B cell (primary cell): Measurements from ENCODE around the gene FAM90A26. TPM values are rescaled to one million over a fixed set of nuclear protein-coding genes. Genes with fewer than 3 reads are reported as not detected.
"Not testable (repeated sequence)": the region's sequence is repeated elsewhere in the genome, so short reads cannot be mapped to it uniquely, and the experiment has no call there.

Experiments used
- ATAC-seq: fragments of 200-7000 bp; cut with Tn5 transposase; one replicate; pipeline ENCODE4 v1.10.0; 2021; ENCODE audit warnings: low read depth, mild to moderate bottlenecking, moderate number of reproducible peaks, moderate library complexity
- CTCF ChIA-PET: fragments of 350-600 bp; sonication (Branson Sonifier 250); formaldehyde crosslinking; loops from one replicate; lab custom pipeline; 2021; ENCODE audit warnings: antibody characterized with exemption, inconsistent platforms; lab: Charles Lee
- POLR2A ChIA-PET: fragments of 350-600 bp; sonication (Branson Sonifier 250); formaldehyde crosslinking; loops from one replicate; lab custom pipeline; 2021; ENCODE audit warnings: antibody characterized with exemption; lab: Charles Lee
- DNase-seq: peaks from one replicate; pipeline ENCODE4 v3.0.0; 2013
- H2AFZ ChIP-seq: 2 replicates; pipeline ENCODE4 v1.6.1; 2012; ENCODE audit warnings: mild to moderate bottlenecking, low read depth, low read length; ENCODE audit not compliant: insufficient read depth, poor library complexity, severe bottlenecking
- H3K27ac ChIP-seq, 2 donors: 1 replicate in 1 of 2; 2 replicates in 1 of 2; pipeline ENCODE4 v1.5.1; 2012 to 2013; ENCODE audit warnings: low read length in 2 of 2, mild to moderate bottlenecking in 2 of 2, moderate library complexity in 1 of 2
- H3K27me3 ChIP-seq, 4 experiments: fragments of 200-600 bp in 1 of 4; sonication (generic) in 1 of 4; replicated peaks in 1 of 4; 1 replicate in 2 of 4; 2 replicates in 2 of 4; pipeline versions ENCODE4 v1.6.1 to v1.7.0; 2013 to 2016; ENCODE audit warnings: low read length in 3 of 4, mild to moderate bottlenecking in 2 of 4, mixed read lengths in 1 of 4, moderate library complexity in 1 of 4; ENCODE audit not compliant: insufficient read depth in 4 of 4, control insufficient read depth in 3 of 4; ENCODE audit errors: control extremely low read depth in 1 of 4
- H3K36me3 ChIP-seq, 2 experiments: replicated peaks in 1 of 2; 1 replicate in 1 of 2; 2 replicates in 1 of 2; pipeline versions ENCODE4 v1.6.1 to v1.7.1; 2013; ENCODE audit warnings: low read length in 1 of 2; ENCODE audit not compliant: insufficient read depth in 2 of 2, control insufficient read depth in 1 of 2; ENCODE audit errors: control extremely low read depth in 1 of 2, extremely low read depth in 1 of 2
- H3K4me1 ChIP-seq, 2 donors: fragments of 200-600 bp in 1 of 2; sonication (generic) in 1 of 2; 1 replicate in 1 of 2; 2 replicates in 1 of 2; pipeline versions ENCODE4 v1.5.1 to v1.6.1; 2013 to 2017; ENCODE audit warnings: low read length in 2 of 2; ENCODE audit not compliant: control insufficient read depth in 2 of 2, insufficient read depth in 2 of 2
- H3K4me2 ChIP-seq: replicated peaks from 2 replicates; pipeline ENCODE3; 2012; ENCODE audit warnings: mild to moderate bottlenecking, low read depth, low read length; ENCODE audit not compliant: poor library complexity, severe bottlenecking
- H3K4me3 ChIP-seq, 5 experiments: fragments of 200-600 bp in 1 of 5; sonication (generic) in 1 of 5; 1 replicate in 3 of 5; 2 replicates in 2 of 5; pipeline versions ENCODE4 v1.5.1 to v1.7.0; 2011 to 2016; ENCODE audit warnings: low read length in 4 of 5, mild to moderate bottlenecking in 4 of 5, low read depth in 2 of 5, control low read depth in 1 of 5, moderate library complexity in 1 of 5; ENCODE audit not compliant: insufficient read depth in 1 of 5; ENCODE audit errors: control extremely low read depth in 1 of 5, extremely low read depth in 1 of 5
- H3K79me2 ChIP-seq: fragments of 200-600 bp; sonication (generic); one replicate; pipeline ENCODE4 v1.6.0; 2016; ENCODE audit warnings: low read length; ENCODE audit not compliant: control insufficient read depth, insufficient read depth
- H3K9ac ChIP-seq: fragments of 200-600 bp; sonication (generic); 2 replicates; pipeline ENCODE4 v1.6.1; 2017; ENCODE audit warnings: mild to moderate bottlenecking, low read length, moderate library complexity
- H3K9me3 ChIP-seq, 3 donors: one replicate each; pipeline versions ENCODE4 v1.6.1 to v1.7.1; 2013; ENCODE audit warnings: low read length in 2 of 3; ENCODE audit not compliant: control insufficient read depth in 2 of 3, insufficient read depth in 1 of 3; ENCODE audit errors: control extremely low read depth in 1 of 3
- H4K20me1 ChIP-seq: 2 replicates; pipeline ENCODE4 v1.6.0; 2012; ENCODE audit warnings: mild to moderate bottlenecking, low read length; ENCODE audit not compliant: insufficient read depth, control insufficient read depth, poor library complexity, severe bottlenecking
- H3K27ac Mint-ChIP-seq: one replicate; pipeline ENCODE4 v1.8.0; 2021; ENCODE audit warnings: mixed read lengths
- H3K27me3 Mint-ChIP-seq: one replicate; pipeline ENCODE4 v1.8.0; 2021; ENCODE audit warnings: mixed read lengths
- H3K4me1 Mint-ChIP-seq: one replicate; pipeline ENCODE4 v1.8.0; 2021; ENCODE audit warnings: mixed read lengths
- H3K4me3 Mint-ChIP-seq: one replicate; pipeline ENCODE4 v1.8.0; 2021; ENCODE audit warnings: mixed read lengths
- H3K9me3 Mint-ChIP-seq: one replicate; pipeline ENCODE4 v1.8.0; 2022; ENCODE audit warnings: mixed read lengths; ENCODE audit not compliant: insufficient read depth
- EZH2 ChIP-seq: IDR thresholded peaks from 2 replicates; pipeline ENCODE4 v1.6.1; 2012; ENCODE audit warnings: borderline replicate concordance, low read depth, mild to moderate bottlenecking, moderate library complexity, low read length; ENCODE audit not compliant: insufficient read depth, poor library complexity, severe bottlenecking
- WGBS: methylation state at CpG from one replicate; pipeline ENCODE4 v1.1.5; 2013; ENCODE audit warnings: missing lambda C conversion rate; ENCODE audit not compliant: insufficient coverage; 5-methylcytosine and 5-hydroxymethylcytosine counted together
- intact Hi-C: fragments of 100-400 bp; cut with micrococcal nuclease; formaldehyde crosslinking; loops from one replicate; pipeline ENCODE4 v1.10.0; 2022
- polyA plus RNA-seq: library from polyadenylated mRNA; depleted of rRNA; stranded (reverse); fragments of >200 nt; gene quantifications from 2 replicates; pipeline ENCODE4 v1.2.3, GENCODE V29; 2012
- total RNA-seq, 2 donors: library from RNA; stranded (reverse); fragments of 120-200 nt in 1 of 2; gene quantifications; 1 replicate in 1 of 2; 2 replicates in 1 of 2; pipeline versions ENCODE4 v1.2.3 to v1.2.4, GENCODE V29; 2013 to 2022
- TF ChIP-seq, protein P1 (sequence below): fragments of 200-600 bp; IDR thresholded peaks from one replicate; pipeline ENCODE4 v1.8.0; 2022; ENCODE audit warnings: antibody characterized with exemption, mild to moderate bottlenecking

FAM90A26 gene
- total and polyA plus RNA-seq, 2 donors (not counting 1 experiment from before 2014, with no cell fraction given), result 0.04 TPM; not detected in 1

DNA sequence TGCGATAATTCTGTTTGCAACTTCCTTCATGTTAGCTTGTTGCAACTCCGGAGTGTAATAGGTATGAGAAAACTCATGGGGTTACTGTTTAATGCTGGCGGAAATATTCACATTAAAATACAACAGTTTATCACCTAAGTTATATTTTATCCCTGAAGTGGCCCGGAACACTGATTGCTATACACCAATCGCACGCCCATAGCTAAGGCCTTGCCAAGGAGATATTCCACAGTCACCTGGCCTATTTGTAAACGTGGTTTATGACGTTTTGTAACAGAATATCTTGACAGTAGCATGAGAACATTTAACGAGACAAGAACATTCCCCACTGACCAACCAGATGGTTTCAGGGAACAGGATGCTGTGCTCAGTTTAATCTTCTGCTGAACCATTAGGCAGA is 23.2 kb upstream of the FAM90A26 start:
- Histone ChIP-seq H3K79me2 (no peaks in the 10 kb centered on the region), H3K27ac (no peak overlapping the region), H3K4me3 (no peak overlapping the region), H3K9me3 (peaks cover 0 to 3% (median 0%) of the 10 kb centered on the region in 3 donors), H3K9ac (no peak overlapping the region), H3K36me3 (no peaks in the 10 kb centered on the region), H3K27me3 (no peaks in the 10 kb centered on the region), H3K4me2 (no peak overlapping the region), H4K20me1 (no peaks in the 10 kb centered on the region), H2AFZ (no peak overlapping the region), H3K4me1 (peaks cover 0 to 3% of the 10 kb centered on the region in 2 donors)
- no peaks in the 10 kb centered on the region for H3K27me3 Mint-ChIP-seq
- 100% methylated on average over 3 of the region's 9 CpGs for WGBS
- peak; percentile 0 for DNase-seq
- POLR2A ChIA-PET, result no interaction called here
- ATAC-seq, result no peak
- H3K9me3 Mint-ChIP-seq, result no peaks in the 10 kb centered on the region
- CTCF ChIA-PET, result no interaction called here
- no peak overlapping the region for H3K27ac Mint-ChIP-seq
- intact Hi-C loops, result no loop called here
- TF ChIP-seq, protein P1, sequence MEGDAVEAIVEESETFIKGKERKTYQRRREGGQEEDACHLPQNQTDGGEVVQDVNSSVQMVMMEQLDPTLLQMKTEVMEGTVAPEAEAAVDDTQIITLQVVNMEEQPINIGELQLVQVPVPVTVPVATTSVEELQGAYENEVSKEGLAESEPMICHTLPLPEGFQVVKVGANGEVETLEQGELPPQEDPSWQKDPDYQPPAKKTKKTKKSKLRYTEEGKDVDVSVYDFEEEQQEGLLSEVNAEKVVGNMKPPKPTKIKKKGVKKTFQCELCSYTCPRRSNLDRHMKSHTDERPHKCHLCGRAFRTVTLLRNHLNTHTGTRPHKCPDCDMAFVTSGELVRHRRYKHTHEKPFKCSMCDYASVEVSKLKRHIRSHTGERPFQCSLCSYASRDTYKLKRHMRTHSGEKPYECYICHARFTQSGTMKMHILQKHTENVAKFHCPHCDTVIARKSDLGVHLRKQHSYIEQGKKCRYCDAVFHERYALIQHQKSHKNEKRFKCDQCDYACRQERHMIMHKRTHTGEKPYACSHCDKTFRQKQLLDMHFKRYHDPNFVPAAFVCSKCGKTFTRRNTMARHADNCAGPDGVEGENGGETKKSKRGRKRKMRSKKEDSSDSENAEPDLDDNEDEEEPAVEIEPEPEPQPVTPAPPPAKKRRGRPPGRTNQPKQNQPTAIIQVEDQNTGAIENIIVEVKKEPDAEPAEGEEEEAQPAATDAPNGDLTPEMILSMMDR, result no peak
- no peak for TF ChIP-seq EZH2
- no peak overlapping the region for H3K4me3 Mint-ChIP-seq
- peaks cover 3% of the 10 kb centered on the region for H3K4me1 Mint-ChIP-seq

DNA sequence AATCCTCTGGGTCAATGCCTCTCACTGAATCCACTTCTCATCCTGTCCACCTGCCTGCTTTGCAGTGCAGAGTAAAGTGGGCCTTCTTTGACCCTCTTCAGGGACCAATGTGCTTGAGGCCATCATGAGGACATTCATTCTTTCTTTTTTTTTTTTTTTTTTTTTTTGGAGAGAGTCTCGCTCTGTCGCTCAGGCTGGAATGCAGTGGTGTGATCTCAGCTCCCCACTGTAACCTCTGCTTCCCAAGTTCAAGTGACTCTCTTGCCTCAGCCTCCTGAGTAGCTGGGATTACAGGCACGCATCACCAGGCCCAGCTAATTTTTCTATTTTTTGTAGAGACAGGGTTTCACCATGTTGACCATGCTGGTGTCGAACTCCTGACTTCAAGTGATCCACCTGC is 22.8 kb upstream of the FAM90A26 start:
- POLR2A ChIA-PET, H3K4me3 ChIP-seq, H3K9me3 ChIP-seq, H3K4me3 Mint-ChIP-seq, H4K20me1 ChIP-seq, H3K4me1 Mint-ChIP-seq, ATAC-seq, H3K36me3 ChIP-seq, H3K27me3 Mint-ChIP-seq, intact Hi-C loops, H3K4me2 ChIP-seq, H2AFZ ChIP-seq, H3K79me2 ChIP-seq, H3K27me3 ChIP-seq, CTCF ChIA-PET, H3K9ac ChIP-seq, H3K4me1 ChIP-seq, H3K27ac Mint-ChIP-seq, H3K9me3 Mint-ChIP-seq, H3K27ac ChIP-seq: not testable (repeated sequence)
- peak; percentile 0 for DNase-seq
- WGBS, result 91% methylated on average over 2 of the region's 4 CpGs

DNA sequence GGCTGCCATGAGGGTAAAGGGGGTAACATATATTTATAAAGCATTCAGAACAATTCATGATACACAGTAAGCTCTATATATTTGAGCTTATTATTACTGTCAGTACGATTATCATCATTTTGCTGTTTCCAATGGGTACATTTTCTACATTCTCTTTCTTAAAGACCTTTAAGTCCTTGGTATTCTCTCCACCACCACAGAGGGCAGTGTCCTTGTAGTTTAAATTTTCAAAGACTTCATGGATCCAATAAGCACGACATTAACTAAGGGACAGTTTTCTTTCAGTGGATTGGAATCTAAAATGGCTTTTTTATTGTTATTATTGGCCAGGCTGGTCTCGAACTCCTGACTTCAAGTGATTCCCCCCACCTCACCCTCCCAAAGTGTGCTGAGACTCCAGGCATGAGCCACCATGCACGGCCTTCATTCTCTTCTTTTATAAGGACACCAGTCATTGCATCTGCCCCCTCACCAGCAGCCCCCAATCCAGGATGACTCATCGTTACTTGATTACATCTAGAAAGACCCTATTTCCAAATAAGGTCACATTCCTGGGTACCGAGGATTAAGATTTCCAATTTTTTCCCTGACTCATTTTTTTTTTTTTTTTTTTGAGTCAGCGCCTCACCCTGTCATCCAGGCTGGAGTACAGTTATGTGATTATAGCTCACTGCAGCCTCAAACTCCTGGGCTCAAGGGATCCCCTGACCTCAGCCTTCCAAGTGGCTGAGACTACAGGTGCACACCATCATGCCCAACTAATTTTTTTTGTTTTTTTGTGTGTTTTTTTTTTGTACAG is 21.4 kb upstream of the FAM90A26 start:
- H3K27me3 Mint-ChIP-seq, CTCF ChIA-PET, H3K9ac ChIP-seq, H3K27ac Mint-ChIP-seq, H3K79me2 ChIP-seq, H4K20me1 ChIP-seq, H3K4me1 Mint-ChIP-seq, H2AFZ ChIP-seq, H3K27ac ChIP-seq, H3K27me3 ChIP-seq, H3K36me3 ChIP-seq, H3K4me3 Mint-ChIP-seq, H3K9me3 ChIP-seq, H3K9me3 Mint-ChIP-seq, H3K4me1 ChIP-seq, H3K4me2 ChIP-seq, intact Hi-C loops, H3K4me3 ChIP-seq, POLR2A ChIA-PET, ATAC-seq: not testable (repeated sequence)
- DNase-seq, result peak; percentile 0
- 100% methylated on average over 1 of the region's 7 CpGs for WGBS
